Measurements from ENCODE around the gene CACNA1I.

CACNA1I gene

DNA sequence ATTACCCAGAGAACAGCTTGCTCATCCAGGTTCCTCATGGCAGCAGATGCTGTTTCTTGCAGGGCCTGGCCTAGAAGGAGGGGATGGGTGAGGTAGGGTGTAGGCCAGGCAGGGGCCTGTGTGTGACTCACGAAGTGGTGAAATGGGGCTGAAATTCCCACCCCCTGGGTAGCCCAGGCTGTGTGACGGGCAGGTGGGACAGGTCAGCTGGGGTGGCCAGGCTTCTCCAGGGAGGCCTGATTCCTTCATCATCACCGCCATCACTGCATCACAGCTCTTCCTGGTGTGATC, 83.2 kb downstream of the CACNA1I start:
- no peak for DNase-seq

DNA sequence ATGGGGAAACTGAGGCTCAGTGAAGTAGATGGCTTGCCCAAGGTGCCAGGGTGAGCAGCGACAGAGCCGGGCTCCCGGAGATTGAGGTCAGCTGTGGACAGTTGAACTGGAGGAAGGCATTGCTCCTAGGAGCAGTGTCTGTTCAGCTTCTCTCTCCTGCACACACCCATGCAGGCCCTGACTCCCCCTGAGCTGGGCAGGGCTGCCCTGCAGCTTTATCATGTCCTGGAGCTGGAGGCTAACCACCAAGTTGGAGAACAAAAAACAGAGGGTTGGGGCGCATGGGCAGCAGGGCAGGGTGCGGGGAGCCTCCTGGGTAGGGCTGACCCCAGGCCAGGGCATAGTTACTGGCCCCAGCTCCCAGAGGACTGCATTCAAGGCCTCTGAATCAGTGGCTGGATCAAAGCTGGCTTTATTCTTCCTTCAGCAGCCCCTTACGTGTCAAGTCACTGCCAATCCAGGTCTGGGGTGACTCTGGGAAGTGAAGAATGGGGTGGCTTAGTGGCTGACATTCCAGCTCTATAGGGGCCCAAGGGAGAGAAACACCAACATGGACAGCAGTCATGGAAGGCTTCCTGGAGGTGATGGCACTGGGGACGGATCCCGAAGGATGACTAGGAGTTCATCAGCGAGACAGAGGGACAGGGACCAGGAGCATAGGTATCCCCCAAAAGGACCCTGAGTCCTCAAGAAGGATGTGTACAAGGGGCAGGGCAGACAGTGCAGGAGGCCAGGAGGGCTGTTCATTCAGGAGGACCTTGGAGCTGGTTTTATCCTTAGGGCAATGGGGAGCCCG, 83.8 kb downstream of the CACNA1I start:
- DNase-seq, result no peak

DNA sequence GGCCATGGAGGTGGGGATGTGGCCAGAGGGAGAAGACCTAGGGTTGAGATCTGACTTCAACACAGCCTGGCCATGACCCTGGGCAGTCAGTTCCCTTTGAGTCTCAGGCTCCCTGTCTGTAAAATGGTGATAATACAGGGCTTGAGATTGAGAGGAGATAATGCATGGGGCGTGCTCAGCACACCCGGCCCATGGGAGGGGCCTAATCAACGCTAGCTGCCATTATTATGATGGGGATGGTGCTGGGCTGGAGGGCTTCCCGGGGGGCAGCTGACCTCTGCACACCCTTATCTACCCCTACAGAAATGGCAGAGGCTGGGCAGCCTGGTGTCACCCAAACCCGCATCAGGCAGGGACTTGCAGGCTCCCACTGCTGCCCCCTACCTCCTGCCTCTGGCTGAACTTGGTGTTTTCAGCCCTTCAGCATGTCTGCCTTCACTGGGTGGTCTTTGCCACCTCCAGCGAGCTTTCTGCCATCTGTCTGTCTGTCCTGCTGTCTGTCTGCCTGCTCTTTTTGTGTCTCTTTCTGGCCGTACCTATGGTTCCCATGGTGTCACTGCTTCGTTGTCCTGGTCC, 84.5 kb downstream of the CACNA1I start:
- DNase-seq, result no peak

DNA sequence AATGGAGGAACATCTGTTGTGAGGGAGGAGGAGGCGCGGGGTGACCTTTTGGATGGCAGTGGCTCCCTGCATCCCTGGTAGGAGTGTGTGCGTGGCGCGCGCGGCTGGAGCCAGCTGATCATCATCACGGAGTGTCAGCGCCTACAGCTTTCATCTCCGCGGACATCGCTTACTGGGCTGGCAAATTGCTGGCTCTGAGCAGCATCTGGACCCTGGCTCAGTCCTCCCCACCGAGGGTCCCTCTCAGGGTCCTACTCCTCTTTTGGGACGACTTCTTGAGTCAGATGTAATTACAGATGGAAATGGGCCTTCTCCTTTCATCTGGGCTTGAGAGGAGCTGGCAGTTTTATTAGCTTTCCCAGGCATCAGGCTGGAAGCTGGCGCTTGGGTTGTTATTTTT, 85.3 kb downstream of the CACNA1I start:
- DNase-seq, result no peak

DNA sequence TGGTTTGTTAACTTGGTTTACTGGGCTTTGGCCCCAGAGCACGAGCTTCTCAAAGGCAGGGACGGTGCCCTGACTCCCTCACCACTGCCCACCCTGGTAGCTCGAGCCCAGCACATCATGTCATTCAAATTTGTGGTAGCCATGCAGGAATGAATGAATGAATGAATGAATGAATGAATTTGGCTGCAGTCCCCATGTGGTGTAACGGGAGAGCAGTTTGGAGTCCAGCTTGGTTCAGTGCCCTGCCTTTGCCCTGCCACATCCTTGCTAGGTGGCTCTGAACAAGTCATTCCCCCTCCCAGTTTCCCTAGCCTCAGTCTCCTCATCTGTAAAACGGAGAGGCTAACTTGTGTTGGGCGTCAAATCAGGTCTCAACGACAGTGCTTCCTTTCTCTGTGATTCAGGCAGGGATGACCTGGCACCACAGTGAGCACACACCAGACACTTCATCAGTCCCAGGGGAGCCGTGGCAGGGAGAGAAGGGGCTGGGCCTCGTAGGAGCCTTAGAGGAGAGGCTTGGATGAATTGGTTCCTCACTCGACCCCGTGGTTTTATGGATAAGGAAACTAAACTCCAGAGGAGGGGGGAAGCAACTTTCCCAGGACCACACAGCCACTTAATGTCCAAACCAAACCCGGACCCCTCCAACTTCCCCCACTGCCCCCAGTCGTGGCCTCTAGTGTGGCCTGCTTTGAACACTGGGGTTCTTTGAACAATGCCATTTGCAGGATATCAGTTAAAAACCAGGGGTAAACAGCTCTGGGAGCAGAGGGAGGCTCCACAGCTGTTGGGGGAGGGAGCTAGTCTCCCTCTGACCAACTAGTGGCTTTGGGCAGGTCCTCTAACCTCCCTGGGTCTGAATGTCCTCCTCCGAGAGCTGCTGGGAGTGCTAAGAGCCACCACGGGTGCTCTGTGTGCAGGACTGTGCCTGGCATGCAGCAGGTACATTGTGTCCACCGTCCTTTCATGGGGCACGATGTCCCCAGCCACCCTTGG, 86.2 kb downstream of the CACNA1I start:
- DNase-seq, result peak; percentile 15

DNA sequence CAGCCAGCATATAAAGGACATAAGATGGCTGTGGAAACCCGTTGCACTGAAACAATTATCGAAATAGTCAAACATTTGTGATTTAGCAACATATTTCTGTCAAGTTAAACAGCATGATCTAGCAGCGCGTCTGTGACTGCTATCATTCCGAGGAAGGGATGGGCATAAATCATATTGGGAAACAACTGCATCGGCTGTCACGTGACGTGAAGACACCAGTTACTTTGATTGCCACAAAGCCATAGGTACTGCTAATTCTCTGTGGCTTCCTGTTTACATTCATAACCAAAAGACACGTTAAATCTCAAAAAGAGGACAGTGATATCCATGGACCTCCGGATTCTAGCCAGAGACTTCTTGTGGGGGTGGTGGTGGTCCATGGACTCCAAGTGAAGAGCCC, 87.8 kb downstream of the CACNA1I start:
- no peak for DNase-seq

DNA sequence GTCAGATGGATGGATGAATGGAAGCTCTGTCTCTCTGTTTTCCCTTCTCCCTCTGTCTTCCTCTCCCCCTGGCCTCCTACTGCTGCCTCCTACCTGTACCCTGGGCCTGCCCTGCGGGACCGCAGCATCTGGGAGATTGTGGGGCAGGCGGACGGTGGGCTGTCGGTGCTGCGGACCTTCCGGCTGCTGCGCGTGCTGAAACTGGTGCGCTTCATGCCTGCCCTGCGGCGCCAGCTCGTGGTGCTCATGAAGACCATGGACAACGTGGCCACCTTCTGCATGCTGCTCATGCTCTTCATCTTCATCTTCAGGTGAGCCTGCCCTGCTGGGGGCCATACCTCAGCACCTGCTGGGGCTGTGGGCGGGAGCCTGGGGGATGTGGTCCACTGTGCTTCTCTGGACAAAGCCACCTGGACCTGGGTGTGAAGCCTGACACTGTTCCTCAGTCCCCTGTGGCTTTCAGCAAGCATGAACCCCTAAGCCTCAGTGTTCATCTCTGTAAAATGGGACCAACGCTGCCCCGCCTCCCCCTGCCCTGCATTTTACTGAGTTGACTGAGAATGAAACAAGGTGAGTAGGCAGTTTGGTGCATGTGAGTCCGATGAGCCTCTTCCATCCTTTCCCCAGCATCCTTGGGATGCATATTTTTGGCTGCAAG, 88.4 kb downstream of the CACNA1I start:
- no peak for DNase-seq

DNA sequence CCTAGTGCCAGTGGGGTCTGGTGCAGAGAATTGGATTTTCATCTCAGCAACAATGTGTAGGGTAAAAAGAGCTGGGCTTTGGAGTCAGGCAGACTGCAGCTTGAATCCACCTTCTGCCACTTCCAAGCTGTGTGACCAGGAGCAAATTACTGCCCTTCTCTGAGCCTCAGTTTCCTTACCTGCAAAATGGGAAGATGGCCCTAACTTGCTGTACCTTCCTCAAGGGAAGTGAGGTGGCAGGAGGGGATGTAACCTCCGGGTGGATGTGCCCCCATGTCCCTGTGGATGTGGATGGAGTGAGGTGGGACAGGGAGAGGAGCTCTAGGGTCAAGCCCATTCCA, 90.9 kb downstream of the CACNA1I start:
- no peak for DNase-seq

DNA sequence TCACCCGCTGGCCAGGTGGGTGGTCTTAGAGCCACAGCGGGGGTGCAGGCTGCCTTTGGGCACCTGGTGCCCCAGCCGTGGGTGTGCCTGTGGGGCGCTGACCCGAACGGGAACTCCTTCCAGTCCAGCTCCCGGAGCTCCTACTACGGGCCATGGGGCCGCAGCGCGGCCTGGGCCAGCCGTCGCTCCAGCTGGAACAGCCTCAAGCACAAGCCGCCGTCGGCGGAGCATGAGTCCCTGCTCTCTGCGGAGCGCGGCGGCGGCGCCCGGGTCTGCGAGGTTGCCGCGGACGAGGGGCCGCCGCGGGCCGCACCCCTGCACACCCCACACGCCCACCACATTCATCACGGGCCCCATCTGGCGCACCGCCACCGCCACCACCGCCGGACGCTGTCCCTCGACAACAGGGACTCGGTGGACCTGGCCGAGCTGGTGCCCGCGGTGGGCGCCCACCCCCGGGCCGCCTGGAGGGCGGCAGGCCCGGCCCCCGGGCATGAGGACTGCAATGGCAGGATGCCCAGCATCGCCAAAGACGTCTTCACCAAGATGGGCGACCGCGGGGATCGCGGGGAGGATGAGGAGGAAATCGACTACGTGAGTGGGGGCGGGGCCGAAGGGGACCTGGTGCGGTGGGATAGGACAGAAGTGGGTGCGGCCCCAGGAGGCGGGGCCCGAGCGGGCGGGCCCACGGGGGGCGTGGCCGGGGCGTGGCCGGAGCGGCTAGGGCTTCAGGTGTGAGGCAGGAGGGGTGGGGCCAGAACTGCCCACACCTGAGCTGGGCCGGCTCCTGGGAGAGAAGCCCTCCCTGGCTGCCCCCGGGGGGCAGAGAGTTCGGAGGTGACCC, 91.5 kb downstream of the CACNA1I start:
- DNase-seq, result no peak

DNA sequence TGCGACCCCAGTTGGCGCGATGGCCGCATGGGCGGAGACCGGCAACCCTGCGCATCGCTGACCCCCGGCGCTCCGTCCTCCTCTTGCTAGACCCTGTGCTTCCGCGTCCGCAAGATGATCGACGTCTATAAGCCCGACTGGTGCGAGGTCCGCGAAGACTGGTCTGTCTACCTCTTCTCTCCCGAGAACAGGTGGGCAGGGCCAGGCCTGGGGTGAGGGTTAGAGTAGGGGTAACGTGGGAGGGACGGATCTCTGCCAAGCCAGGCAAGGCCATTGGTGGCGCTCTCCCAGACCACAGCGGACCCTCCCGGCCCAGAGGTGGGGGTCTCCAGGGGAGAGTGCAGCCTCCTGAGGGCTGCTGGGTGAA, 92.1 kb downstream of the CACNA1I start:
- DNase-seq, result no peak

DNA sequence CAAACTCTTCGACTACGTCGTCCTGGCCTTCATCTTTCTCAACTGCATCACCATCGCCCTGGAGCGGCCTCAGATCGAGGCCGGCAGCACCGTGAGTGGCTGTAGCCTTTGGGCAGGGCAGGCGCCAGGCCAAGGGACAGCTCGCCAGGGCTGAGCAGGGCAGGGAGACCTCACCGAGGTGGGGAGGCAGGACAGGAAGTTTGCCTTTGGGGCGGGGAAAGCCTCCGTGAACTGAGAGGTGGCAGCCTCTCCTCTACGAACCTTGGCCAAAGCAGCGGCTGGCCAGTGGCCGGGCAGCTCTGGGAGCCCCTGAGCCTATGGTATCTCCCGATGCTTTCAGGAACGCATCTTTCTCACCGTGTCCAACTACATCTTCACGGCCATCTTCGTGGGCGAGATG, 93.2 kb downstream of the CACNA1I start:
- no peak for DNase-seq

DNA sequence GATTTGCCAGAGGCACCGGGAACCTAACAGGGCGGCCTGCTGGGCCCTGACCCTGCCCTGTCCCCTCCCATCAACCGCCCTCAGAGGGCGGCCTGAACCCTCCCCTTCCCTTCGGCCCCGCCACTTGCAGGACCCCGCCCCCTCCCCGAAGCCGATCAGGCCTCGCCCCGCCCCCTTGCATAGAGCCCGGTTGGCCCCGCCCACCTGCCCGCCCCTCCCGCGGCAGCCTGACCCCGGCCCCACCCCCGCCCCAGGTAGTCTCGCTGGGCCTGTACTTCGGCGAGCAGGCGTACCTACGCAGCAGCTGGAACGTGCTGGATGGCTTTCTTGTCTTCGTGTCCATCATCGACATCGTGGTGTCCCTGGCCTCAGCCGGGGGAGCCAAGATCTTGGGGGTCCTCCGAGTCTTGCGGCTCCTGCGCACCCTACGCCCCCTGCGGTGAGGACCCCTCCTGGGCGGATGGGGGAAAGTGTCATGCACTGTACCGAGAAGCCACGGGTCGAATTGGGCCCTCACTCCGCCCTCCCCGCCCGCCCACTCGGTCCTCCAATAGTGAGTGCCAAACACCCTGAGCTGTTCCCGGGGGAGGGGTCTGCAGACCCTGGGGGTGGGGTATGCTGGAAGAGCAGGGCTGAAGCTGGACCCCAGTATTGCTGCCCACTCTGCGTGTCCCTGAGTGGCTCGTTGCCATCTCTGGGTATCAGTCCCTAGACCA, 94.1 kb downstream of the CACNA1I start:
- no peak for DNase-seq

DNA sequence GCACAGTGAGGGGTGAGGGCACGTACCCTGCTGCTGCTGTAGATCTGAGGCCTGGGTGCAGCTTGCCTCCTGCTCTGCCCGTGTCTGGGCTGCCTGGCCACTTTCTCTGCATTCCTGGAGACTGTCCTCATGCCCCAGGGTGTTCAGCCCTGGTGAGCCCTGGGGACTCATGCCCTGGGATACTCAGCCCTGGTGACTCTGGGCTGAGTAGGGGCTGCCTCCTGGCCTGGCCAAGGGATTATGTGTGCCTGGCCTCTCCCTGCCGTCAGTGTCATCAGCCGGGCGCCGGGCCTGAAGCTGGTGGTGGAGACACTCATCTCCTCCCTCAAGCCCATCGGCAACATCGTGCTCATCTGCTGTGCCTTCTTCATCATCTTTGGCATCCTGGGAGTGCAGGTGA, 94.7 kb downstream of the CACNA1I start:
- DNase-seq, result no peak

DNA sequence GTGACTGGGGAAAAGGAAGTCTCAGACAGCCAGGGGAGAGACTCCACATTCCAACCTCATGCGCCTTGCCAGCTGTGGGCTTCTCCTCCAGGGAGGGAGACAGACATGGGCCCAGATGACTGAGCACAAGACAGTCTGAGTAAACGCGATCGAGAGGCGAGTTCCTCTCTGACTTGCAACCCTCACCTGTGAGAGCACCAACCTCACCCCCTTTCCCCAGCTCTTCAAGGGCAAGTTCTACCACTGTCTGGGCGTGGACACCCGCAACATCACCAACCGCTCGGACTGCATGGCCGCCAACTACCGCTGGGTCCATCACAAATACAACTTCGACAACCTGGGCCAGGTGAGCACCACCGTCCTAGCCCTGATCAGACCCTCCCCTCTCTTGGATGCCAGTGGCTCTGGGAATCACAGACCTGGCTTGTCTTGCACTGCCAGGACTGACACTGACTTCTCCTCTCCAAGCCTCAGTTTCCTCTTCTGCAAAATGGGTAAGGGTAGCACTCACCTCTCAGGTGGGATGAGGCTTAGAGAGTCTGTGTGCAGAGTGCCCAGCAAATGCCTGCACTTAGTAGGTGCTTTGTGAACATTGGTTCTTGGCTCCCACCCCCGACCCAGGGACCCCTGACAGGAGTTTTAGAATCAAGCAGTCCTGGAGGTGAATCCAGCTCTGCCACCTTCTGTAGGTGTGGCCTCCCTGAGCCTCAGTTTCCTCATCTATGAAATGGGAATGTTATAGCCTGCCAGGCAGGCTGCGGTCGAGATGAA, 95.3 kb downstream of the CACNA1I start:
- no peak for DNase-seq

DNA sequence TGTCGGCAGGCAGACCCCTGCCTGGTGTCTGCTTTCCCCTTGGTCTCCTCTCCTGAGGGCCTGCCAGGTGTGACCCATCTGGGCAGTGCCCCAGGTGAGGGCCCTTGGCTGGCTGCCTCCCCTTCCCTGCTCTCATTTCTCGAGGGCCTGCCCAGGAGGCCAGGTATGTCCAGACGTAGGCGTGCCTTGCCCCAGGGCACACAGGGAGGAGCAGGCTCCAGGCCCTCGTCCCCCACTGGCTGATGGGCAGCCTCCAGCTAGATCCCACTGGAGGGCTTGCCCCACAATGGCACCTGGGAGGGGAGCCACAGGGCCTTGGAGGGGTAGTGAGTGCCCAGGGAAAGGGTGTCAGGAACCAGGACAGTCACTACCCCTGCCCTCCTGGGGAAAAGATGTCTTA, 95.9 kb downstream of the CACNA1I start:
- no peak for DNase-seq

DNA sequence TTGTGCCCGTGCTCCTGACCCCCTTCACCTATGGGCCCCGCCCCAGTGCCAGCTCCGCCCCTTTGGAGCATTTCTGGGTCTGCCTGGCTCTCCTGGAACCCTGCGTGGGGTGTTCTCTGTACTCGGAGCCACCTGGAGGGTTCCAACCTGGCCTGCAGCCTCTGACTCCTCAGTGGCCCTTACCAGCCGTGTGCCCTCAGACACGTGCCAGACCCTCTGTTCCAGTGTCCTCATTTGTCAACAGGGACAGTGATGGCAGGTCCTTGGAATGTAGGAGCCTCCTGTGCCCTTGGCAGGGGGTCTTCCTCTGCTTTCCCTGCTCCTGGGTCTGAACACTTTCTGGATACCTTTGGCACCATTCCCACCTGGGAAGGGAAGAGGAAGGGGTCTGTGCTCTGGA, 96.4 kb downstream of the CACNA1I start:
- no peak for DNase-seq

DNA sequence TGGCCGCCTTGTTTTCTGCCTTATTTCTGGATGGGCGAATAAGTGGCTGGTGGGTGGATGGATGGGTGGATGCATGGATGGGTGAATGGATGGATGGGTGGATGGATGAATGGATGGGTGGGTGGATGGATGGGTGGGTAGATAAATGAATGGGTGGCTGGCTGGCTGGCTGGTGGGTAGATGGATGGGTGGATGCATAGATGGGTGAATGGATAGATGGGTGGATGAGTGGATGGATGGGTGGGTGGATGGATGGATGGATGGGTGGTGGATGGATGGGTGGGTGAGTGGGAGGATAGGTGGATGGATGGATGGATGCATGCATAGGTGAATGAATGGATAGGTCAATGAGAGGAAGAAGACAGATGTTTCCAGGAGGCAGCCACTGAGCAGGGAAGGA, 98.9 kb downstream of the CACNA1I start:
- no peak for DNase-seq

DNA sequence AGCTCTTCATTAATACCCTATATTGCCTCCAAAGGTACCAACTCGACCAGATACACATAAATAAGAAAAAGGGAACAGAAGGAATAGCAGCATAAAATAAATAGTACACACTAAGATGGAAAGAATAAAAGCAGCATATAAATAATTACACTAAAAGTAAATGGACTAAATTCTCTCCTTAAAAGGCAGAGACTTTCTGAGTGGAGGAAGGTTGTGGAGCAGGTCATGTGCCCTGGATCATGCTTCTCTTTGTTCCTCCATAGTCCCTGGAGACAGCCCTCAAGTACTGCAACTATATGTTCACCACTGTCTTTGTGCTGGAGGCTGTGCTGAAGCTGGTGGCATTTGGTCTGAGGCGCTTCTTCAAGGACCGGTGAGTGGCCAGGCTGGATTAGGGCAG, 101.4 kb downstream of the CACNA1I start:
- no peak for DNase-seq

DNA sequence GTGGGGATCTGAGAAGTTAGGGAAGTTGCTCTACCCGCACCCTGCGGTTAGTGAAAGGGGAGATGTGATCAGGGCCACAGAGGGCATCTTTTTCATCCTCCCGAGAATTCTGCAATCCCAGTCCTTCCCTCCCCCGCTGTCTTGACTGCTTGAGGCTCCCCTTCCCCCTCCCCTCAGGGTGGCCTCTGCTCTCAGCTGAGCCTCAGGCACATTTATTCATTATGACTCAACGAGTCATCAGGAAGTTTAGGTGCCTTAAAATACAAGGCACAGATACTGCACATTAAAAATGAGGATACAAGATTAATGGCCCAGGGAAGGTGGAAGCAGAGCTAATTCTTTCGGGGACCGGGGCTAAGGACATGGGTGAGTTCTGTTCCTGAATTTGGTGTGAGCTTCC, 104.0 kb downstream of the CACNA1I start:
- peak; percentile 59 for DNase-seq

DNA sequence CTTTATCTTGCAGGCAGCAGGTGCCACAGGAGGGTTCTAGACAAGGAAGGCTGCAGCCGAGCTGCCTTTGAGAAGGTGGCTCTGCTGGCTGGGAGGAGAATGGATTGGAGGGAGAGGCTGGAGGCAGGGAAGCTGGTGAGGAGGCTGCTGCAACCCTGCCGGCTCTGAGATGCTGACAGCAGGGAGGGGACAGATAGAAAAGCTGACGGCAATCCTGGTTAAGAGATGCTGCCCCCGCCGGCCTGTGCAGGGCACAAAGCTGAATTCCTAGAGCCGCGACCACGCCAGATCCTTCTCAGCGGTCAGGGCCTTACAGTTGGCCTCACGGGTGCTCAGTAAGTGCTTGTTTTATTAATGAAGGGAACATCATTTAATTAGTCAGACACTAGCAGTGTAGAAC, 105.4 kb downstream of the CACNA1I start:
- no peak for DNase-seq

DNA sequence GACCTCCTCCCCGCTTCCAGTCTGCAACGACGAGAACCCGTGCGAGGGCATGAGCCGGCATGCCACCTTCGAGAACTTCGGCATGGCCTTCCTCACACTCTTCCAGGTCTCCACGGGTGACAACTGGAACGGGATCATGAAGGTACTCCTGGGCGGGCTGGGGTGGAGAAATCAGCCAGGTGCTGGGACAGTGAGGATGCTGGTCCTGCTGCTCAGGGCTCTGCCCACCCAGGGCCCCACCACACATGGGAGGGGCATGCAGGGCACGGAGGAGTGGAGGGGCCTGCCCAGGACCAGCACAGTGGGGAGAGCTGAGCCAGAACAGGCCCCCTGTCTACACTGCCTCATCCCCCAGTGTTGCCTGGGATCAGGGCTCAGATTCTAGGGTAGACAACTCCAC, 107.4 kb downstream of the CACNA1I start:
- DNase-seq, result no peak
